OCI-LY1 (cell line): ENCODE measurements around the gene ADH1B.

Experiments used
- H2AFZ ChIP-seq: fragments of 200-600 bp; sonication (generic), shearing (Covaris generic); 2 replicates; pipeline ENCODE4 v1.6.0; 2014; ENCODE audit warnings: antibody characterized with exemption, mild to moderate bottlenecking, low read length
- H3F3A ChIP-seq: fragments of 200-600 bp; sonication (generic), shearing (Covaris generic); 2 replicates; pipeline ENCODE4 v1.6.0; 2014; ENCODE audit warnings: mild to moderate bottlenecking, antibody characterized with exemption, low read length, moderate library complexity; ENCODE audit not compliant: insufficient read depth
- H3K27ac ChIP-seq: fragments of 200-600 bp; sonication (generic); 2 replicates; pipeline ENCODE4 v1.5.1; 2014; ENCODE audit warnings: low read length, mixed run types, mild to moderate bottlenecking, low read depth; ENCODE audit not compliant: poor library complexity, severe bottlenecking
- H3K27me3 ChIP-seq: fragments of 200-600 bp; sonication (generic); 2 replicates; pipeline ENCODE4 v1.6.0; 2014; ENCODE audit warnings: antibody characterized with exemption, mild to moderate bottlenecking, low read length, moderate library complexity; ENCODE audit not compliant: insufficient read depth
- H3K36me3 ChIP-seq: fragments of 200-600 bp; sonication (generic); 2 replicates; pipeline ENCODE4 v1.6.1; 2014; ENCODE audit warnings: mild to moderate bottlenecking, antibody characterized with exemption, low read length, moderate library complexity, mixed read lengths; ENCODE audit not compliant: insufficient read depth
- H3K4me1 ChIP-seq: fragments of 200-600 bp; sonication (generic); 2 replicates; pipeline ENCODE4 v1.5.1; 2014; ENCODE audit warnings: mild to moderate bottlenecking, low read length, moderate library complexity; ENCODE audit not compliant: insufficient read depth, severe bottlenecking
- H3K4me2 ChIP-seq: fragments of 200-600 bp; sonication (generic), shearing (Covaris generic); 2 replicates; pipeline ENCODE4 v1.6.1; 2014; ENCODE audit warnings: low read length
- H3K4me3 ChIP-seq: fragments of 200-600 bp; sonication (generic); 2 replicates; pipeline ENCODE4 v1.5.1; 2014; ENCODE audit warnings: low read length, low read depth, mild to moderate bottlenecking, mixed read lengths; ENCODE audit not compliant: poor library complexity, severe bottlenecking
- H3K79me2 ChIP-seq: fragments of 200-600 bp; shearing (Covaris generic); 2 replicates; pipeline ENCODE4 v1.6.1; 2016; ENCODE audit warnings: mixed run types, low read length, mixed read lengths; ENCODE audit not compliant: insufficient read depth
- H3K9ac ChIP-seq: fragments of 200-600 bp; sonication (generic), shearing (Covaris generic); 2 replicates; pipeline ENCODE4 v1.6.1; 2014; ENCODE audit warnings: mild to moderate bottlenecking, low read length, mixed read lengths
- H3K9me2 ChIP-seq: fragments of 200-600 bp; sonication (generic), shearing (Covaris generic); 2 replicates; pipeline ENCODE4 v1.6.1; 2014; ENCODE audit warnings: low read depth, mild to moderate bottlenecking, low read length, mixed read lengths
- H3K9me3 ChIP-seq: fragments of 200-600 bp; shearing (Covaris generic); 2 replicates; pipeline ENCODE4 v1.6.1; 2014; ENCODE audit warnings: low read length, mixed read lengths
- H4K20me1 ChIP-seq: fragments of 200-600 bp; sonication (generic), shearing (Covaris generic); 2 replicates; pipeline ENCODE4 v1.6.0; 2016; ENCODE audit warnings: mild to moderate bottlenecking, low read length; ENCODE audit not compliant: insufficient read depth
- EZH2 ChIP-seq: fragments of 200-600 bp; sonication (generic), shearing (Covaris generic); IDR thresholded peaks from 2 replicates; pipeline ENCODE4 v1.8.0; 2017; ENCODE audit warnings: borderline replicate concordance, mixed run types, mild to moderate bottlenecking, antibody characterized with exemption, low read length, moderate library complexity, mixed read lengths
- TF ChIP-seq, protein P1 (sequence below): fragments of 200-600 bp; sonication (generic), shearing (Covaris generic); IDR thresholded peaks from 2 replicates; pipeline ENCODE4 v1.5.1; 2017; ENCODE audit warnings: mild to moderate bottlenecking, antibody characterized with exemption, low read length, moderate library complexity, mixed read lengths

ADH1B gene

DNA sequence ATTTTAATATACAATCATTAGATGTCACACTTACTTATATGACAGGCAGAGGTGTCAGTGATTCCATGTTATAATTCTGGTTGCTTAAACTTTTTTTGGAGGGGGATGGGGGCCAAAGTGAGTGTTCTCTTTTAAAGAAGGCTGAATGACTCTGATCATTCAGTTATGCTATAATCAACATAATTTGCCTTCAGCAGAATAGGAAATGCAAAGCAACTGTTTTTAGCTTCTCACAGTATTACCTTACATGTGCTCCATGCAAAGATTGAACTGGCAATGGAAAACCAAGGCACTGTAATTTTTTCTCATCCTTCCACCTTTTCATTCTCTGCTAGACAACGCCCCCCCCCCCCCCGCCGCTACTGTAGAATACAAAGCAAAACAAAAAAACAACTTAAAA, 18.0 kb upstream of the ADH1B start:
- H4K20me1 ChIP-seq: no peaks in the 10 kb centered on the region
- H2AFZ ChIP-seq: no peak overlapping the region
- no peaks in the 10 kb centered on the region for H3K27me3 ChIP-seq
- H3K36me3 ChIP-seq: no peaks in the 10 kb centered on the region
- no peaks in the 10 kb centered on the region for H3F3A ChIP-seq
- TF ChIP-seq, protein P1, sequence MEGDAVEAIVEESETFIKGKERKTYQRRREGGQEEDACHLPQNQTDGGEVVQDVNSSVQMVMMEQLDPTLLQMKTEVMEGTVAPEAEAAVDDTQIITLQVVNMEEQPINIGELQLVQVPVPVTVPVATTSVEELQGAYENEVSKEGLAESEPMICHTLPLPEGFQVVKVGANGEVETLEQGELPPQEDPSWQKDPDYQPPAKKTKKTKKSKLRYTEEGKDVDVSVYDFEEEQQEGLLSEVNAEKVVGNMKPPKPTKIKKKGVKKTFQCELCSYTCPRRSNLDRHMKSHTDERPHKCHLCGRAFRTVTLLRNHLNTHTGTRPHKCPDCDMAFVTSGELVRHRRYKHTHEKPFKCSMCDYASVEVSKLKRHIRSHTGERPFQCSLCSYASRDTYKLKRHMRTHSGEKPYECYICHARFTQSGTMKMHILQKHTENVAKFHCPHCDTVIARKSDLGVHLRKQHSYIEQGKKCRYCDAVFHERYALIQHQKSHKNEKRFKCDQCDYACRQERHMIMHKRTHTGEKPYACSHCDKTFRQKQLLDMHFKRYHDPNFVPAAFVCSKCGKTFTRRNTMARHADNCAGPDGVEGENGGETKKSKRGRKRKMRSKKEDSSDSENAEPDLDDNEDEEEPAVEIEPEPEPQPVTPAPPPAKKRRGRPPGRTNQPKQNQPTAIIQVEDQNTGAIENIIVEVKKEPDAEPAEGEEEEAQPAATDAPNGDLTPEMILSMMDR: no peak
- TF ChIP-seq EZH2: no peak
- H3K9me3 ChIP-seq: no peaks in the 10 kb centered on the region
- H3K9ac ChIP-seq: no peak overlapping the region
- no peak overlapping the region for H3K27ac ChIP-seq
- H3K4me2 ChIP-seq: no peak overlapping the region
- H3K79me2 ChIP-seq: no peaks in the 10 kb centered on the region
- no peak overlapping the region for H3K4me3 ChIP-seq
- H3K9me2 ChIP-seq: no peaks in the 10 kb centered on the region
- H3K4me1 ChIP-seq: no peaks in the 10 kb centered on the region

DNA sequence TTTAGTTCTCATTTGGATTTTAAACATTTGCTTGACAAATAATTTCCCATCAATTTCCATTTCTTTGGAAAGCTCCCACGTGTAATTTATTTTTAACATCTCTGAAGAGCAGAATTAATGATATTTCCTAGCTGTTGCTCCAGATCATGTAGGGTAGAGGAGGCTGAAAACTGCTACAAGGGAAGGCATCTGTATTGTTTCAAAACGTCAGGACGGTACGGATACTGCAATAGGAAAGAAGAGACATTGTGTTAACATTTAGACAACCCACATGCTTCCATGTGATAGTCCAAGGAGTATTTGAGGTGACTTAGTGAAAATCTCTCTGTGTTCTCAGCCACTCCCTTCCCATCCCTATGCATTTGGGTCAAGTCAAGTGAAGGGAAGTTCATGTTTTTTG, 15.4 kb upstream of the ADH1B start:
- TF ChIP-seq, protein P1: no peak
- TF ChIP-seq EZH2: no peak
- no peaks in the 10 kb centered on the region for H3K79me2 ChIP-seq
- H3K4me3 ChIP-seq: no peak overlapping the region
- H4K20me1 ChIP-seq: no peaks in the 10 kb centered on the region
- no peaks in the 10 kb centered on the region for H3K36me3 ChIP-seq
- H3K4me1 ChIP-seq: no peaks in the 10 kb centered on the region
- H3F3A ChIP-seq: no peaks in the 10 kb centered on the region
- no peak overlapping the region for H3K4me2 ChIP-seq
- no peak overlapping the region for H3K9ac ChIP-seq
- no peaks in the 10 kb centered on the region for H3K9me2 ChIP-seq
- no peak overlapping the region for H2AFZ ChIP-seq
- no peaks in the 10 kb centered on the region for H3K9me3 ChIP-seq
- H3K27me3 ChIP-seq: no peaks in the 10 kb centered on the region
- no peak overlapping the region for H3K27ac ChIP-seq

DNA sequence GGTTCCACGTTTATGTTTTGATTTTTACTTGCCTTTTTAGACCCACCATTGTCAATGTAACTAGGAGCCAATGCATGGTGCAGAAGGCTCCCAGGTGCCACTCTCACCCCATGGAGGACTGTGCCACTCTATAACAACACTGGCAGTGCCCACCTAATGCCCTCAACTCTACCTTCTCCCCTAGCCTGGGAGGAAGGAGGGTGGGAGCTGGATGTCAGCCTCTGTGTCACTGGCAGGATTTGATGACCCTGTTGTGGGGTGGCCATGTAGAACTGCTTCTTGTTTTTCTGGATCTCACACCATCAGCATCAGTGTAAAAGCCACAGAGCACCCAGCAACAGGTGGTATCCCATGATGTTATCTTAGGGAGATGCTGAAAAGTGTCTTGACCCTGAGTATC, 13.7 kb upstream of the ADH1B start:
- Histone ChIP-seq H3K4me1 (no peaks in the 10 kb centered on the region), H3K36me3 (no peaks in the 10 kb centered on the region), H3K27me3 (no peaks in the 10 kb centered on the region), H3K4me2 (no peak overlapping the region), H3K79me2 (no peaks in the 10 kb centered on the region), H3K27ac (no peak overlapping the region), H3K4me3 (no peak overlapping the region), H4K20me1 (no peaks in the 10 kb centered on the region), H3K9ac (no peak overlapping the region), H3F3A (no peaks in the 10 kb centered on the region), H2AFZ (no peak overlapping the region), H3K9me3 (no peaks in the 10 kb centered on the region), H3K9me2 (no peaks in the 10 kb centered on the region)
- no peak for TF ChIP-seq EZH2
- TF ChIP-seq, protein P1: no peak
